ENCODE data around the gene ST14.

DNA sequence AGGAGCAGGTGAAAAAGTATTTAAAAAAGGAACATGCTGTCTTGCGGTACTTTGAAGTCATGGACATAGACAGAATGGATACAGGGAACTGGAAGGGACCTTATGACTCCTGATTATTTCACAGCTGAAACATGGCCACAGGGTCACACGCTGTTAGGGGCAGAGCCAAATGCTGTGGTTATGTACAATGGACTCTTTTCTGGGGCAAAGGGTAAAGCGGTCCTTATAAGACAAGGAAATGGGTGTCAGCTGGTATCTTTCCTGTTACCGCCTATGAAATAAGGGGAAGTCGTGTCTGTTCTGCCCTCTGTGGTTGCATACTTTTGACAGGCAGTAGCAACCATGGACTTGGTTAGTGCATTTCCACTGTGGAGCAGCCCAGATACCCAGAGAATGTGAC lies 12.8 kb upstream of the ST14 start:
- TF ChIP-seq CTCF (IDR thresholded peaks at IDR 0.05): no peak
- TF ChIP-seq POLR2A (IDR thresholded peaks at IDR 0.05): no peak

Measured in heart left ventricle (tissue), 13 donors.